ENCODE results near the gene CBX6.

The CBX6 gene

DNA sequence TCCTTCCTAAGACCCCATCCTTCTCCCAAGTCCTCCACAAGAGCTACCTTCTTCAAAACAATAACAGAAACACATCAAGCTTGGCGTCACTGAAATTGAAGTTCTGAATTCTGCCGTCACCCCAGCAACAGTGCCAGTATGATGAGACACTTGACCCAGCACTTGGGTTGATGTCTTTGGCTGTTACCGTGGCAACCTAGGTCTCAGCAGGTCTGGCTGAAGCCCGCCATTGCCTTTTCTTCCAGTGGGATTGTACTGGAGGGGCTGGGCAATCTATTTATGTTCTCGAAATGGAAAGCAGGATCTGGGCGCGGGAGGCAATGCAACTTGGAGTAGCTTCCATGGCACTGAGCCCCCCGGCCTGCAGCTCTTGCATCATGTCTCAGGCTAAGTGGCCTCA lies 52.0 kb downstream of the CBX6 start:
- ChIA-PET POLR2A (no interaction called here), CTCF (interaction anchor here (1.5 kb wide), 1 partner anchor 51 kb away, joined by 3 read pairs; no protein-coding TSS in a partner anchor)
- Histone ChIP-seq H3K4me1 (ENCODE audit: control insufficient read depth, insufficient read depth, low read length) (no peaks in the 10 kb centered on the region), H3K36me3 (ENCODE audit: control insufficient read depth in 2 of 2, insufficient read depth in 1 of 2, low read length in 2 of 2) (no peaks in the 10 kb centered on the region), H3K27ac (ENCODE audit: extremely low read depth, low read depth, low read length) (no peak overlapping the region), H3K4me3 (ENCODE audit: low read depth, low read length) (no peak overlapping the region), H3K9me3 (ENCODE audit: control insufficient read depth, insufficient read depth, low read depth, low read length) (no peaks in the 10 kb centered on the region)
- no peak for TF ChIP-seq ZNF747 (tag by site-specific recombination; IDR thresholded peaks at IDR 0.05)
- TF ChIP-seq ZNF394 (tag by site-specific recombination; IDR thresholded peaks at IDR 0.05; ENCODE audit: borderline replicate concordance): no peak
- no peak for TF ChIP-seq ZNF391 (tag by site-specific recombination; IDR thresholded peaks at IDR 0.05; ENCODE audit: borderline replicate concordance, low read depth)
- TF ChIP-seq ZNF354C (tag by site-specific recombination; IDR thresholded peaks at IDR 0.05; ENCODE audit: borderline replicate concordance, low read depth): no peak
- no peak for TF ChIP-seq ZNF23 (tag by site-specific recombination; IDR thresholded peaks at IDR 0.05; ENCODE audit: borderline replicate concordance)

DNA sequence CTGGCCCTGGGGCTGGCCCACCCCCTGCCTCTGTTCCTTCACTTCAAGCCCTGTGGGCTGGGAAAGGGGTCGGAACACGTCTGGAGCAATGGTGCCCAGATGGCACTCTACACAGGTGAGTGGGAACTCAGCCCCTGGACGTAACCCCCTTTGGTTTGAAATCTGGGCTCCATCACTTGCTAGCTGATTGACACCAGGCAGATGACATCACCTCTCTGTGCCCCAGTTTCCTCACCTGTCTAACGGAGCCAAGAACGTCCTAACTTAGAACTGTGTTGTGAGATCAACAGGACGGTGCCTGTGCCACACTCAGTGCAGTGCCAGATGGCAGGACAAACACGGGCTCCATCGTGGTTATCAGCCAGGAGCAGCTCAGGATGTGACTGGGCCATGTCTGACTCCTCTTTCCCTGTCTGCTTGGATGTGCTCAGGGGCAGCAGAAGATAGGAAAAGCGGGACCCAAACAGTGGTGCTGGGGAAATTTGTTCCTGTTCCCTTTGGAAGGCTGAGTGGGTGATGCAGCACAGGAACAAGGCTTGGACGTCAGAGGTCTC lies 52.6 kb downstream of the CBX6 start:
- no peak overlapping the region for H3K4me3 ChIP-seq (ENCODE audit: low read depth, low read length)
- TF ChIP-seq PRDM10 (tag by site-specific recombination; IDR thresholded peaks at IDR 0.05) (no peak), ZNF48 (tag by site-specific recombination; IDR thresholded peaks at IDR 0.05) (no peak), TRIM28 (IDR thresholded peaks at IDR 0.05; ENCODE audit: borderline replicate concordance, low read length) (no peak)
- TF ChIP-seq, protein P1, sequence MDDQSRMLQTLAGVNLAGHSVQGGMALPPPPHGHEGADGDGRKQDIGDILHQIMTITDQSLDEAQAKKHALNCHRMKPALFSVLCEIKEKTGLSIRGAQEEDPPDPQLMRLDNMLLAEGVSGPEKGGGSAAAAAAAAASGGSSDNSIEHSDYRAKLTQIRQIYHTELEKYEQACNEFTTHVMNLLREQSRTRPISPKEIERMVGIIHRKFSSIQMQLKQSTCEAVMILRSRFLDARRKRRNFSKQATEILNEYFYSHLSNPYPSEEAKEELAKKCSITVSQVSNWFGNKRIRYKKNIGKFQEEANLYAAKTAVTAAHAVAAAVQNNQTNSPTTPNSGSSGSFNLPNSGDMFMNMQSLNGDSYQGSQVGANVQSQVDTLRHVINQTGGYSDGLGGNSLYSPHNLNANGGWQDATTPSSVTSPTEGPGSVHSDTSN (CRISPR knock-in tag; IDR thresholded peaks at IDR 0.05): no peak
- no peak overlapping the region for H3K27ac ChIP-seq (ENCODE audit: extremely low read depth, low read depth, low read length)
- no peaks in the 10 kb centered on the region for H3K4me1 ChIP-seq (ENCODE audit: control insufficient read depth, insufficient read depth, low read length)
- no peaks in the 10 kb centered on the region for H3K36me3 ChIP-seq (ENCODE audit: control insufficient read depth in 2 of 2, insufficient read depth in 1 of 2, low read length in 2 of 2)
- POLR2A ChIA-PET: no interaction called here
- CTCF ChIA-PET: interaction anchor here (1.5 kb wide), 1 partner anchor 50 kb away, joined by 3 read pairs; no protein-coding TSS in a partner anchor
- H3K9me3 ChIP-seq (ENCODE audit: control insufficient read depth, insufficient read depth, low read depth, low read length): no peaks in the 10 kb centered on the region

GRCh38 chr22:38817196-38817595 lies 54.8 kb downstream of the CBX6 start:
- no peaks in the 10 kb centered on the region; a peak in 1 of 3 replicates for H3K36me3 ChIP-seq (ENCODE audit: control insufficient read depth in 2 of 2, insufficient read depth in 1 of 2, low read length in 2 of 2)
- ChIA-PET CTCF (interaction anchor here (1.4 kb wide), 1 partner anchor 32 kb away, joined by 3 read pairs; no protein-coding TSS in a partner anchor), POLR2A (no interaction called here)
- H3K4me3 ChIP-seq (ENCODE audit: low read depth, low read length): no peak overlapping the region
- H3K4me1 ChIP-seq (ENCODE audit: control insufficient read depth, insufficient read depth, low read length): no peaks in the 10 kb centered on the region
- TF ChIP-seq ZNF530 (tag by site-specific recombination; IDR thresholded peaks at IDR 0.05; ENCODE audit: low read depth) (no peak), ZNF280D (tag by site-specific recombination; IDR thresholded peaks at IDR 0.05) (no peak)
- H3K9me3 ChIP-seq (ENCODE audit: control insufficient read depth, insufficient read depth, low read depth, low read length): no peaks in the 10 kb centered on the region
- H3K27ac ChIP-seq (ENCODE audit: extremely low read depth, low read depth, low read length): no peak overlapping the region

All from HEK293 (cell line).